HG03025 (cell line): Measurements from ENCODE around the gene FILIP1.
"Not testable (repeated sequence)": the region's sequence is repeated elsewhere in the genome, so short reads cannot be mapped to it uniquely, and the experiment has no call there.

ENCODE experiments used
- ATAC-seq: cut with Tn5 transposase; IDR thresholded peaks from one replicate; pipeline ENCODE4 v1.9.1; 2021; ENCODE audit warnings: mild to moderate bottlenecking, moderate library complexity; ENCODE audit not compliant: unreplicated experiment, low FRiP score

The FILIP1 gene

GRCh38 chr6:75422024-75422639, 71.5 kb downstream of the FILIP1 start:
- no peak for ATAC-seq

- ATAC-seq = no peak
Measured at GRCh38 chr6:75421316-75422023, 72.1 kb downstream of the FILIP1 start.

- no peak for ATAC-seq
Measured at GRCh38 chr6:75419980-75420379, 73.6 kb downstream of the FILIP1 start.

GRCh38 chr6:75419416-75419815, 74.2 kb downstream of the FILIP1 start:
- no peak for ATAC-seq

GRCh38 chr6:75418233-75418632, 75.4 kb downstream of the FILIP1 start:
- no peak for ATAC-seq

- ATAC-seq = no peak
Measured at GRCh38 chr6:75416443-75416842, 77.2 kb downstream of the FILIP1 start.

- no peak for ATAC-seq
Measured at GRCh38 chr6:75415804-75416203, 77.8 kb downstream of the FILIP1 start.

GRCh38 chr6:75414445-75415021, 79.1 kb downstream of the FILIP1 start:
- ATAC-seq = no peak

GRCh38 chr6:75412969-75413662, 80.5 kb downstream of the FILIP1 start:
- no peak for ATAC-seq

- not testable (repeated sequence) for ATAC-seq
Measured at GRCh38 chr6:75410564-75410963, 83.0 kb downstream of the FILIP1 start.

- no peak for ATAC-seq
Measured at GRCh38 chr6:75409928-75410327, 83.7 kb downstream of the FILIP1 start.

GRCh38 chr6:75409286-75409685, 84.3 kb downstream of the FILIP1 start:
- no peak for ATAC-seq

- no peak for ATAC-seq
Measured at GRCh38 chr6:75403563-75404080, 90.0 kb downstream of the FILIP1 start.

GRCh38 chr6:75402296-75402695, 91.3 kb downstream of the FILIP1 start:
- ATAC-seq = no peak

- no peak for ATAC-seq
Measured at GRCh38 chr6:75397656-75398465, 95.7 kb downstream of the FILIP1 start.

- no peak for ATAC-seq
Measured at GRCh38 chr6:75397171-75397570, 96.4 kb downstream of the FILIP1 start.

GRCh38 chr6:75396005-75396800, 97.4 kb downstream of the FILIP1 start:
- no peak for ATAC-seq

GRCh38 chr6:75393806-75394205, 99.8 kb downstream of the FILIP1 start:
- no peak for ATAC-seq

- ATAC-seq = no peak
Measured at GRCh38 chr6:75391276-75391675, 102.3 kb downstream of the FILIP1 start.
